ENCODE measurements around the gene SYNGR3. TPM values are rescaled to one million over a fixed set of nuclear protein-coding genes. Genes with fewer than 3 reads are reported as not detected.
A peak's percentile ranks its signal among the peaks of the same experiment; 100 is the strongest.

The SYNGR3 gene
- total and polyA plus RNA-seq, 2 of the 13 experiments (the other 11 are each of a cell fraction or from before 2014, with no cell fraction given), result 0.97 to 5.7 TPM

DNA sequence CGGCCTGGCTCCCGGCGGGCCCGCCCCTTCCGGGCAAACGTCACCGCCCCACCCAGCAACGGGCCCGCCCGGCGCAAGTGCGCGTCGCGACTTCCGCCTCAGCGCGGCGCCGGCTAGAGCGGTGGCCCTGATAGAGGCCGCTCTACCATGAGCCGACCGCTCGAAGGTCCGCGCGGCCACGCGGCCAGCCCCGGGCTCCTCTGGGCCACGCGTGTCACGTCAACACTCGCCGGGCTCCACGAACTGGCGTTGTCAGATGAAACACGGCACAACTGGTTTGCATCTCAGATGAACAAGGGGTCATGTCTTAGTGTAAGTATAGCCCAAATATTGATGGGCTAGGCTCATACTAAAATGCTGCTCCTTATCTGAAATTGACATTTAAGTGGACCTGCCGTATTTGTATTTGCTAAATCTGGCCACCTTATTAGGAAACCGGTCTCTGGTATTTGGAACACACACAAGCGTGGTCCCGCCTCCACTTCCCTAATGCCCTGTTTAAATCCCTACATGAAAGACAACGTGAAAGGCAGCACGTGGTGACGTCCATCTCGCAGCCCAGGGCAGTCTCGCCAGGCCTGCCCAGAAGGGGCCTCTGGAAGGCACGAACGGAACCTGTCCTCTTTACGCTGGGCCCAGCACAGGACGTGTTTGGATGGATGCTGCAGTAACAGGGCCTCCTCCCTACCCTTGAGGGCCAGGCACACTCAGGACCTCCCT lies 20.2 kb downstream of the SYNGR3 start, which contains the start of gene ZNF598 (continued):
- TF ChIP-seq, protein P1, sequence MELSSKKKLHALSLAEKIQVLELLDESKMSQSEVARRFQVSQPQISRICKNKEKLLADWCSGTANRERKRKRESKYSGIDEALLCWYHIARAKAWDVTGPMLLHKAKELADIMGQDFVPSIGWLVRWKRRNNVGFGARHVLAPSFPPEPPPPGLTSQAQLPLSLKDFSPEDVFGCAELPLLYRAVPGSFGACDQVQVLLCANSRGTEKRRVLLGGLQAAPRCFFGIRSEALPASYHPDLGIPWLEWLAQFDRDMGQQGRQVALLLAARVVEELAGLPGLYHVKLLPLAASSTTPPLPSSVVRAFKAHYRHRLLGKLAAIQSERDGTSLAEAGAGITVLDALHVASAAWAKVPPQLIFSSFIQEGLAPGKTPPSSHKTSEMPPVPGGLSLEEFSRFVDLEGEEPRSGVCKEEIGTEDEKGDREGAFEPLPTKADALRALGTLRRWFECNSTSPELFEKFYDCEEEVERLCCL (CRISPR knock-in tag; IDR thresholded peaks at IDR 0.05; ENCODE audit: borderline replicate concordance), result no peak
- TF ChIP-seq HOXA5 (CRISPR knock-in tag; IDR thresholded peaks at IDR 0.05) (no peak; the same call in 1 of the 2 replicates), ZNF383 (CRISPR knock-in tag; IDR thresholded peaks at IDR 0.05; ENCODE audit: borderline replicate concordance) (no peak), ZNF138 (CRISPR knock-in tag; IDR thresholded peaks at IDR 0.05; ENCODE audit: low read depth) (no peak), ZNF496 (CRISPR knock-in tag; IDR thresholded peaks at IDR 0.05; ENCODE audit: insufficient replicate concordance) (no peak), ZNF317 (CRISPR knock-in tag; IDR thresholded peaks at IDR 0.05) (no peak), TOPORS (CRISPR knock-in tag; IDR thresholded peaks at IDR 0.05) (no peak), ZNF678 (CRISPR knock-in tag; IDR thresholded peaks at IDR 0.05) (no peak), ZNF296 (CRISPR knock-in tag; conservative IDR thresholded peaks at IDR 0.05) (no peak), ZFP37 (CRISPR knock-in tag; IDR thresholded peaks at IDR 0.05; ENCODE audit: borderline replicate concordance) (no peak), CENPT (CRISPR knock-in tag; IDR thresholded peaks at IDR 0.05; ENCODE audit: low read depth) (no peak), ZMAT3 (CRISPR knock-in tag; conservative IDR thresholded peaks at IDR 0.05) (0 out of 2 replicates have a peak, but pooled peaks have one; percentile 35), ZNF709 (CRISPR knock-in tag; IDR thresholded peaks at IDR 0.05) (peak; percentile 87), EEA1 (CRISPR knock-in tag; IDR thresholded peaks at IDR 0.05; ENCODE audit: borderline replicate concordance) (no peak), SALL2 (CRISPR knock-in tag; IDR thresholded peaks at IDR 0.05) (no peak), ZNF501 (CRISPR knock-in tag; IDR thresholded peaks at IDR 0.05) (peak; percentile 62), BORCS8-MEF2B (CRISPR knock-in tag; IDR thresholded peaks at IDR 0.05) (no peak; the same call in none of the 2 replicates), STAG1 (CRISPR knock-in tag; IDR thresholded peaks at IDR 0.05) (no peak)
- TF ChIP-seq, protein P2, sequence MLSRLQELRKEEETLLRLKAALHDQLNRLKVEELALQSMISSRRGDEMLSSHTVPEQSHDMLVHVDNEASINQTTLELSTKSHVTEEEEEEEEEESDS (CRISPR knock-in tag; IDR thresholded peaks at IDR 0.05; ENCODE audit: borderline replicate concordance), result no peak
- TF ChIP-seq, protein P3, sequence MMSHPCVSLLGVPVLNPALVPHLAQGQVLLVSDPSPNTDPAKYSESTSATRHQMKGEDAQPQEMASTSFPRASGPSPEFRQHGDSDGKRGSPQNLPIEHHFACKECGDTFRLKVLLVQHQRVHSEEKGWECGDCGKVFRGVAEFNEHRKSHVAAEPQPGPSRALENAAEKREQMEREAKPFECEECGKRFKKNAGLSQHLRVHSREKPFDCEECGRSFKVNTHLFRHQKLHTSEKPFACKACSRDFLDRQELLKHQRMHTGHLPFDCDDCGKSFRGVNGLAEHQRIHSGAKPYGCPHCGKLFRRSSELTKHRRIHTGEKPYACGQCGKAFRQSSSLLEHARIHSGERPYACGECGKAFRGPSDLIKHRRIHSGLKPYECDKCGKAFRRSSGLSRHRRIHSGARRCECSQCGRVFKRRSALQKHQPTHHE (CRISPR knock-in tag; IDR thresholded peaks at IDR 0.05; ENCODE audit: borderline replicate concordance), result no peak
- TF ChIP-seq, protein P4, sequence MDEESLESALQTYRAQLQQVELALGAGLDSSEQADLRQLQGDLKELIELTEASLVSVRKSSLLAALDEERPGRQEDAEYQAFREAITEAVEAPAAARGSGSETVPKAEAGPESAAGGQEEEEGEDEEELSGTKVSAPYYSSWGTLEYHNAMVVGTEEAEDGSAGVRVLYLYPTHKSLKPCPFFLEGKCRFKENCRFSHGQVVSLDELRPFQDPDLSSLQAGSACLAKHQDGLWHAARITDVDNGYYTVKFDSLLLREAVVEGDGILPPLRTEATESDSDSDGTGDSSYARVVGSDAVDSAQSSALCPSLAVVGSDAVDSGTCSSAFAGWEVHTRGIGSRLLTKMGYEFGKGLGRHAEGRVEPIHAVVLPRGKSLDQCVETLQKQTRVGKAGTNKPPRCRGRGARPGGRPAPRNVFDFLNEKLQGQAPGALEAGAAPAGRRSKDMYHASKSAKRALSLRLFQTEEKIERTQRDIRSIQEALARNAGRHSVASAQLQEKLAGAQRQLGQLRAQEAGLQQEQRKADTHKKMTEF (CRISPR knock-in tag; IDR thresholded peaks at IDR 0.05), result peak; percentile 84
- TF ChIP-seq, protein P5, sequence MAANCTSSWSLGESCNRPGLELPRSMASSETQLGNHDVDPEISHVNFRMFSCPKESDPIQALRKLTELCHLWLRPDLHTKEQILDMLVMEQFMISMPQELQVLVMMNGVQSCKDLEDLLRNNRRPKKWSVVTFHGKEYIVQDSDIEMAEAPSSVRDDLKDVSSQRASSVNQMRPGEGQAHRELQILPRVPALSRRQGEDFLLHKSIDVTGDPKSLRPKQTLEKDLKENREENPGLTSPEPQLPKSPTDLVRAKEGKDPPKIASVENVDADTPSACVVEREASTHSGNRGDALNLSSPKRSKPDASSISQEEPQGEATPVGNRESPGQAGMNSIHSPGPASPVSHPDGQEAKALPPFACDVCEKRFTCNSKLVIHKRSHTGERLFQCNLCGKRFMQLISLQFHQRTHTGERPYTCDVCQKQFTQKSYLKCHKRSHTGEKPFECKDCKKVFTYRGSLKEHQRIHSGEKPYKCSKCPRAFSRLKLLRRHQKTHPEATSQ (CRISPR knock-in tag; IDR thresholded peaks at IDR 0.05; ENCODE audit: borderline replicate concordance), result no peak
- TF ChIP-seq, protein P6, sequence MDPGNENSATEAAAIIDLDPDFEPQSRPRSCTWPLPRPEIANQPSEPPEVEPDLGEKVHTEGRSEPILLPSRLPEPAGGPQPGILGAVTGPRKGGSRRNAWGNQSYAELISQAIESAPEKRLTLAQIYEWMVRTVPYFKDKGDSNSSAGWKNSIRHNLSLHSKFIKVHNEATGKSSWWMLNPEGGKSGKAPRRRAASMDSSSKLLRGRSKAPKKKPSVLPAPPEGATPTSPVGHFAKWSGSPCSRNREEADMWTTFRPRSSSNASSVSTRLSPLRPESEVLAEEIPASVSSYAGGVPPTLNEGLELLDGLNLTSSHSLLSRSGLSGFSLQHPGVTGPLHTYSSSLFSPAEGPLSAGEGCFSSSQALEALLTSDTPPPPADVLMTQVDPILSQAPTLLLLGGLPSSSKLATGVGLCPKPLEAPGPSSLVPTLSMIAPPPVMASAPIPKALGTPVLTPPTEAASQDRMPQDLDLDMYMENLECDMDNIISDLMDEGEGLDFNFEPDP (CRISPR knock-in tag; conservative IDR thresholded peaks at IDR 0.05), result peak; percentile 62; the same call in 1 of the 2 replicates

Measured in HepG2 (cell line).